Kidney epithelial cell (primary cell): Measurements from ENCODE around the gene TRAF2. TPM values are rescaled to one million over a fixed set of nuclear protein-coding genes. Genes with fewer than 3 reads are reported as not detected.

Experiments used
- DNase-seq: peaks from one replicate; pipeline ENCODE4 v3.0.0-alpha.2; 2010; ENCODE audit warnings: low read depth
- H3K27me3 ChIP-seq: 2 replicates; pipeline ENCODE4 v1.6.0; 2011; ENCODE audit warnings: low read length; ENCODE audit not compliant: control insufficient read depth, insufficient read depth
- H3K36me3 ChIP-seq: 2 replicates; pipeline ENCODE4 v1.5.1; 2011; ENCODE audit warnings: low read length; ENCODE audit not compliant: control insufficient read depth, insufficient read depth
- H3K4me3 ChIP-seq: 2 replicates; pipeline ENCODE4 v1.5.1; 2011; ENCODE audit warnings: low read depth, mild to moderate bottlenecking, control low read depth, low read length
- total RNA-seq: library from RNA; depleted of rRNA; stranded (reverse); fragments of >200 nt; gene quantifications from 2 replicates; pipeline ENCODE4 v1.2.3, GENCODE V29; 2015
- TF ChIP-seq, protein P1 (sequence below): IDR thresholded peaks from 2 replicates; pipeline ENCODE4 v1.5.1; 2011; ENCODE audit warnings: mild to moderate bottlenecking, moderate library complexity, low read length, control low read depth, inconsistent platforms; ENCODE audit not compliant: insufficient read depth, poor library complexity, severe bottlenecking

TRAF2 gene
- total RNA-seq, 1 donor from 2014 or later = 17.5 TPM

GRCh38 chr9:136953771-136954269 lies 67.5 kb downstream of the TRAF2 start:
- no peaks in the 10 kb centered on the region for H3K27me3 ChIP-seq
- TF ChIP-seq, protein P1, sequence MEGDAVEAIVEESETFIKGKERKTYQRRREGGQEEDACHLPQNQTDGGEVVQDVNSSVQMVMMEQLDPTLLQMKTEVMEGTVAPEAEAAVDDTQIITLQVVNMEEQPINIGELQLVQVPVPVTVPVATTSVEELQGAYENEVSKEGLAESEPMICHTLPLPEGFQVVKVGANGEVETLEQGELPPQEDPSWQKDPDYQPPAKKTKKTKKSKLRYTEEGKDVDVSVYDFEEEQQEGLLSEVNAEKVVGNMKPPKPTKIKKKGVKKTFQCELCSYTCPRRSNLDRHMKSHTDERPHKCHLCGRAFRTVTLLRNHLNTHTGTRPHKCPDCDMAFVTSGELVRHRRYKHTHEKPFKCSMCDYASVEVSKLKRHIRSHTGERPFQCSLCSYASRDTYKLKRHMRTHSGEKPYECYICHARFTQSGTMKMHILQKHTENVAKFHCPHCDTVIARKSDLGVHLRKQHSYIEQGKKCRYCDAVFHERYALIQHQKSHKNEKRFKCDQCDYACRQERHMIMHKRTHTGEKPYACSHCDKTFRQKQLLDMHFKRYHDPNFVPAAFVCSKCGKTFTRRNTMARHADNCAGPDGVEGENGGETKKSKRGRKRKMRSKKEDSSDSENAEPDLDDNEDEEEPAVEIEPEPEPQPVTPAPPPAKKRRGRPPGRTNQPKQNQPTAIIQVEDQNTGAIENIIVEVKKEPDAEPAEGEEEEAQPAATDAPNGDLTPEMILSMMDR = no peak
- no peak overlapping the region for H3K4me3 ChIP-seq
- no peaks in the 10 kb centered on the region for H3K36me3 ChIP-seq
- no peak for DNase-seq

DNA sequence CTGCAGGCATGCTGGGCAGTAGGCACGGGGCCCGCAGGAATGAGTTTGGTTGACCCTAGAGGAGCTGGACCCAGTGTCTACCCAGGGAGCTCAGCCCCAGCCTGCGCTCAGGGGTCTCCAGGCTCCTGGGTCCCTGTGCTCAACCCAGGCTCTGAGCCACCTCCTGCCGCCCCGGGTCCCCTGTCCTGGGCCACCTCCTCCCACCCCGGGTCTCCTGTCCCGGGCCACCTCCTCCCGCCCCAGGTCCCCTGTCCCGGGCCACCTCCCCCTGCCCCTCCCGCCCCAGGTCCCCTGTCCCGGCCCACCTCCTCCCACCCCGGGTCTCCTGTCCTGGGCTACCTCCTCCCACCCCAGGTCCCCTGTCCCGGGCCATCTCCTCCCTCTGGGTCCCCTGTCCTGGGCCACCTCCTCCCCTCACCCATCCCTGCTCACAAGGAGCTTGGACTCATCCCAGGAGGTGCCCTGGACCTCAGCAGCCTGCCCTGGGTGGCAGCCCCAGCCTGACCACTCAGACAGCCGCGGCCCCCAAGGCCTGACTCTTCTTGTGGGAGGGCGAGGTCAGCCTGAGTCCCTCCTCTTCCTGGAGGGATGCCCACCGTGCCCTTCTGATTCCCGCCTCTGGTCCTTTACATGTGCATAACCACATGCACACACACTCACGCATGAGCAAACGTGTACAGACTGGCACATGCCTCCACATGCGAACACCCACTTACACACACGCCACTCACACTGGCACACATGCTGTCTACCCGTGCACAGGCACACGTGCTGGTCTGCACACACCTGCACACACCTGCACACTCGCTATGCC lies 68.2 kb downstream of the TRAF2 start:
- H3K36me3 ChIP-seq = no peaks in the 10 kb centered on the region
- TF ChIP-seq, protein P1 = no peak
- no peak for DNase-seq
- no peaks in the 10 kb centered on the region for H3K27me3 ChIP-seq
- no peak overlapping the region for H3K4me3 ChIP-seq

DNA sequence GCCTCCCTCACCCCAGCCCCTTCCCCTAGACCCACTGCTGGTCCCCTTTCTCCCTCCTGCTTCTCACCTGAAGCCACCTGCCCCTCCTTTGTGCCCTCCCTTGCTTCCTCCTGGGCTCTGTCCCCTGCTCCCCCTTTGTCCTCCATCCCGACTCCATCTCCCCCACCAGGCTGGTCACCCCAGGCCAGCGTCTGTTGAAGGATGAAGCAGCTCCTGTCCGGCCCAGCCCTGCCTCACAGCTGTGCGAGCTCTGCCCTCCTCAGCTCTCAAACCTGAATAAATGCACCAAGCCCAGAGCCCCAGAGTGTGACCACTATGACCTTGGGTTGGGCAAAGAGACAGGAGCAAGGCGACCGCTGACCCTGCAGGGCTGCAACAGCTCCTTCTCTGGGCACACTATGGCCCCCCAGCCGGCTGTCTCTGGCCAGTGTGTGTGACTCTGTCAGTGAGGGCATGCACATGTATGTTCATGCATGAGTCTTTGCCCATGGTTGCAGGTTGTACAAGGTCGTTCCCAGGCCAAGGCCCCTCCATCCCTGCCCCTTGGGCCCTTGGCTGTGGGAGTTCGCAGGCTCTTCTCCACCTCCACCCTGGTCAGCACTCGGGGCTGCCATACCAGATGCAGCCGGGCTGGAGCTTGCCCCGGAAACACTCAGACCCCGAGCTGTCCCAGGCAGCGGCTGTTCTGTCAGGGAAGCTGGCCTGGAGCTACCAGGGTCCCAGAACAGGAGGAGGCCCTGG lies 69.1 kb downstream of the TRAF2 start:
- Histone ChIP-seq H3K36me3 (no peaks in the 10 kb centered on the region), H3K27me3 (no peaks in the 10 kb centered on the region), H3K4me3 (no peak overlapping the region)
- DNase-seq = no peak
- TF ChIP-seq, protein P1 = no peak

DNA sequence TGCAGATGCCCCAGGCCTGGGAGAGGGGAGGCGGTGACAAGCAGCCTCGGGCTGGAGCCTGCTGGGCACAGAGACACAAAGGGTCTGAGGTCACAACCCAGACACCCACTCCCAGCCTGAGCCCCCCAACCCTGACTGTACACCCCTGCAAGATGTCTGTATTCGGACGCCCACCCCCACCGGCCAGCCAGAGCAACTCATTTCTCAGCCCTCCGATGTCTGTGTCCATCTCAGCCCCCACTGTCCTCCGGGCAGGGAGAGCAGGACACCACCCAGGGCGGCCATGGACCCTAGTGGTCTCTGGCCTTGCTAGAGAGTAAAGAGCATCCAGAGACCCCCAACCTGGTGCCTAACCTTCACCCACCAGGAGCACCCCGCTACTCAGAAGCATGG lies 69.6 kb downstream of the TRAF2 start:
- no peaks in the 10 kb centered on the region for H3K27me3 ChIP-seq
- no peaks in the 10 kb centered on the region for H3K36me3 ChIP-seq
- DNase-seq = no peak
- H3K4me3 ChIP-seq = no peak overlapping the region
- TF ChIP-seq, protein P1 = no peak

GRCh38 chr9:136956604-136957003 lies 70.3 kb downstream of the TRAF2 start:
- TF ChIP-seq, protein P1 = no peak
- Histone ChIP-seq H3K36me3 (no peaks in the 10 kb centered on the region), H3K27me3 (no peaks in the 10 kb centered on the region), H3K4me3 (no peak overlapping the region)
- DNase-seq = no peak
